DND-41 (cell line): ENCODE results near the gene ZNF445.
"Not testable (repeated sequence)": the region's sequence is repeated elsewhere in the genome, so short reads cannot be mapped to it uniquely, and the experiment has no call there.

ENCODE experiments used
- ATAC-seq: fragments of 200-7000 bp; cut with Tn5 transposase; 3 replicates; pipeline ENCODE4 v1.9.1; 2021; ENCODE audit warnings: low read depth; ENCODE audit not compliant: insufficient read depth
- DNase-seq: peaks from one replicate; pipeline ENCODE4 v3.0.0-alpha.2; 2020
- H2AFZ ChIP-seq: 2 replicates; pipeline ENCODE4 v1.6.0; 2012; ENCODE audit warnings: low read depth, low read length
- H3K27ac ChIP-seq: 2 replicates; pipeline ENCODE4 v1.5.1; 2012; ENCODE audit warnings: low read length, inconsistent platforms
- H3K27me3 ChIP-seq: fragments of 200-600 bp; sonication (generic); 2 replicates; pipeline ENCODE4 v1.6.0; 2012; ENCODE audit warnings: low read length, mild to moderate bottlenecking, inconsistent platforms; ENCODE audit not compliant: insufficient read depth, poor library complexity
- H3K36me3 ChIP-seq: 2 replicates; pipeline ENCODE4 v1.5.1; 2012; ENCODE audit warnings: low read length, inconsistent platforms; ENCODE audit not compliant: insufficient read depth
- H3K4me1 ChIP-seq: 2 replicates; pipeline ENCODE4 v1.5.1; 2012; ENCODE audit warnings: mild to moderate bottlenecking, low read length; ENCODE audit not compliant: insufficient read depth
- H3K4me2 ChIP-seq: 2 replicates; pipeline ENCODE4 v1.6.0; 2012; ENCODE audit warnings: mild to moderate bottlenecking, moderate library complexity, low read length, inconsistent platforms; ENCODE audit not compliant: insufficient read depth
- H3K4me3 ChIP-seq, 2 experiments: fragments of 200-600 bp in 1 of 2; shearing (Covaris generic) in 1 of 2; 2 replicates each; pipeline ENCODE4 v1.5.1; 2012 to 2016; ENCODE audit warnings: inconsistent platforms in 2 of 2, low read length in 2 of 2, mild to moderate bottlenecking in 2 of 2, low read depth in 1 of 2, moderate library complexity in 1 of 2
- H3K79me2 ChIP-seq: 2 replicates; pipeline ENCODE4 v1.6.0; 2012; ENCODE audit warnings: low read length, inconsistent platforms; ENCODE audit not compliant: insufficient read depth
- H3K9ac ChIP-seq: 2 replicates; pipeline ENCODE4 v1.6.0; 2012; ENCODE audit warnings: low read depth, mild to moderate bottlenecking, inconsistent platforms, low read length, moderate library complexity
- H3K9me3 ChIP-seq: 2 replicates; pipeline ENCODE4 v1.5.1; 2012; ENCODE audit warnings: low read length, moderate library complexity, mild to moderate bottlenecking, inconsistent platforms; ENCODE audit not compliant: insufficient read depth, severe bottlenecking
- H4K20me1 ChIP-seq: 2 replicates; pipeline ENCODE4 v1.6.0; 2012; ENCODE audit warnings: low read length; ENCODE audit not compliant: insufficient read depth
- CTCF ChIP-seq: IDR thresholded peaks from 2 replicates; pipeline ENCODE4 v1.5.1; 2012; ENCODE audit warnings: borderline replicate concordance, low read length, moderate library complexity, mild to moderate bottlenecking; ENCODE audit not compliant: poor library complexity, severe bottlenecking; ENCODE audit errors: extremely low read depth
- EZH2 ChIP-seq: IDR thresholded peaks from 3 replicates; pipeline ENCODE4 v1.6.1; 2012; ENCODE audit warnings: borderline replicate concordance, low read depth, mild to moderate bottlenecking, moderate library complexity, low read length, inconsistent platforms; ENCODE audit not compliant: severe bottlenecking

Gene ZNF445

GRCh38 chr3:44409640-44410410, 67.6 kb downstream of the ZNF445 start:
- ATAC-seq, result no peak
- Histone ChIP-seq H3K4me3 (no peak overlapping the region), H3K36me3 (no peaks in the 10 kb centered on the region)

GRCh38 chr3:44402548-44402947, 74.9 kb downstream of the ZNF445 start:
- DNase-seq (no peak), ATAC-seq (no peak)
- no peak overlapping the region for H3K4me2 ChIP-seq
- no peak overlapping the region for H2AFZ ChIP-seq
- no peak overlapping the region for H3K9ac ChIP-seq
- H3K36me3 ChIP-seq, result no peaks in the 10 kb centered on the region
- H3K9me3 ChIP-seq, result no peaks in the 10 kb centered on the region
- no peaks in the 10 kb centered on the region for H3K79me2 ChIP-seq
- H3K4me3 ChIP-seq, result no peak overlapping the region
- no peaks in the 10 kb centered on the region for H3K27me3 ChIP-seq
- no peaks in the 10 kb centered on the region for H3K4me1 ChIP-seq
- no peak overlapping the region for H3K27ac ChIP-seq
- no peaks in the 10 kb centered on the region for H4K20me1 ChIP-seq
- TF ChIP-seq EZH2 (no peak), CTCF (no peak)

More at GRCh38 chr3:44409640-44410410, 67.6 kb downstream of the ZNF445 start:
- Histone ChIP-seq H3K27me3 (no peaks in the 10 kb centered on the region), H3K9me3 (no peaks in the 10 kb centered on the region), H4K20me1 (no peaks in the 10 kb centered on the region), H3K9ac (no peak overlapping the region), H2AFZ (no peak overlapping the region), H3K4me2 (no peak overlapping the region), H3K4me1 (no peaks in the 10 kb centered on the region), H3K27ac (no peak overlapping the region), H3K79me2 (no peaks in the 10 kb centered on the region)
- DNase-seq, result no peak
- TF ChIP-seq CTCF, result no peak
- no peak for TF ChIP-seq EZH2

GRCh38 chr3:44400771-44401170, 76.7 kb downstream of the ZNF445 start:
- no peak overlapping the region for H2AFZ ChIP-seq
- ATAC-seq, result no peak
- H3K4me2 ChIP-seq, result no peak overlapping the region
- no peaks in the 10 kb centered on the region for H4K20me1 ChIP-seq
- no peak for DNase-seq
- no peak overlapping the region for H3K27ac ChIP-seq
- no peak overlapping the region for H3K4me3 ChIP-seq
- H3K9ac ChIP-seq, result no peak overlapping the region
- H3K27me3 ChIP-seq, result no peaks in the 10 kb centered on the region
- H3K9me3 ChIP-seq, result no peaks in the 10 kb centered on the region
- no peaks in the 10 kb centered on the region for H3K4me1 ChIP-seq
- no peaks in the 10 kb centered on the region for H3K79me2 ChIP-seq
- TF ChIP-seq CTCF (no peak), EZH2 (no peak)
- H3K36me3 ChIP-seq, result no peaks in the 10 kb centered on the region

GRCh38 chr3:44398853-44399252, 78.6 kb downstream of the ZNF445 start:
- Histone ChIP-seq H3K27ac (no peak overlapping the region), H3K79me2 (no peaks in the 10 kb centered on the region), H3K27me3 (no peaks in the 10 kb centered on the region), H3K4me2 (no peak overlapping the region), H3K4me3 (no peak overlapping the region), H4K20me1 (no peaks in the 10 kb centered on the region), H3K9ac (no peak overlapping the region), H3K4me1 (no peaks in the 10 kb centered on the region), H2AFZ (no peak overlapping the region), H3K9me3 (no peaks in the 10 kb centered on the region), H3K36me3 (no peaks in the 10 kb centered on the region)
- no peak for TF ChIP-seq CTCF
- TF ChIP-seq EZH2, result no peak
- DNase-seq (no peak), ATAC-seq (no peak)

GRCh38 chr3:44398271-44398670, 79.2 kb downstream of the ZNF445 start:
- DNase-seq, H2AFZ ChIP-seq, H3K4me2 ChIP-seq, H3K27ac ChIP-seq, H3K4me1 ChIP-seq, H3K79me2 ChIP-seq, H3K36me3 ChIP-seq, H3K4me3 ChIP-seq, ATAC-seq, H3K9ac ChIP-seq, H3K9me3 ChIP-seq, H4K20me1 ChIP-seq, H3K27me3 ChIP-seq: not testable (repeated sequence)
